SU-DHL-6 (cell line): ENCODE measurements around the gene ABCB8.

Source experiments
- H2AFZ ChIP-seq: fragments of 200-600 bp; sonication (generic); 2 replicates; pipeline ENCODE4 v1.6.1; 2014; ENCODE audit warnings: low read depth, mild to moderate bottlenecking, moderate library complexity, mixed read lengths, antibody characterized with exemption, low read length; ENCODE audit not compliant: severe bottlenecking
- H3F3A ChIP-seq: fragments of 200-600 bp; shearing (Covaris generic); 2 replicates; pipeline ENCODE4 v1.6.0; 2016; ENCODE audit warnings: antibody characterized with exemption, mild to moderate bottlenecking; ENCODE audit not compliant: insufficient read depth
- H3K27ac ChIP-seq: fragments of 200-600 bp; sonication (generic); 2 replicates; pipeline ENCODE4 v1.5.1; 2016; ENCODE audit warnings: low read depth, mild to moderate bottlenecking, low read length, moderate library complexity, mixed read lengths
- H3K27me3 ChIP-seq: fragments of 200-600 bp; sonication (generic), shearing (Covaris generic); 2 replicates; pipeline ENCODE4 v1.6.0; 2014; ENCODE audit warnings: mild to moderate bottlenecking, low read length
- H3K36me3 ChIP-seq: fragments of 200-600 bp; sonication (generic); 2 replicates; pipeline ENCODE4 v1.6.1; 2014; ENCODE audit warnings: mild to moderate bottlenecking, low read length, mixed read lengths
- H3K4me2 ChIP-seq: fragments of 300-600, 200-600 bp; shearing (Covaris generic), sonication (generic); 2 replicates; pipeline ENCODE4 v1.6.0; 2014; ENCODE audit warnings: low read length, low read depth, mild to moderate bottlenecking; ENCODE audit not compliant: poor library complexity, severe bottlenecking
- H3K4me3 ChIP-seq: fragments of 200-600 bp; sonication (generic); 2 replicates; pipeline ENCODE4 v1.5.1; 2014; ENCODE audit warnings: antibody characterized with exemption, low read length, mild to moderate bottlenecking, mixed read lengths; ENCODE audit not compliant: insufficient read depth, poor library complexity, severe bottlenecking
- H3K79me2 ChIP-seq: fragments of 200-600 bp; sonication (generic); 2 replicates; pipeline ENCODE4 v1.6.1; 2014; ENCODE audit warnings: mild to moderate bottlenecking, low read length, moderate library complexity; ENCODE audit not compliant: insufficient read depth
- H3K9ac ChIP-seq: fragments of 200-600 bp; sonication (generic); 2 replicates; pipeline ENCODE4 v1.7.0; 2014; ENCODE audit warnings: mild to moderate bottlenecking, low read length
- H3K9me2 ChIP-seq: fragments of 200-600 bp; sonication (generic); replicated peaks from 2 replicates; pipeline ENCODE4 v1.6.1; 2014; ENCODE audit warnings: low read length; ENCODE audit not compliant: insufficient read depth
- H3K9me3 ChIP-seq: fragments of 200-600 bp; sonication (generic); 2 replicates; pipeline ENCODE4 v1.6.1; 2014; ENCODE audit warnings: low read length, mixed read lengths; ENCODE audit not compliant: insufficient read depth
- H4K20me1 ChIP-seq: fragments of 200-600 bp; sonication (generic); 2 replicates; pipeline ENCODE4 v1.6.1; 2014; ENCODE audit warnings: low read depth, mild to moderate bottlenecking, antibody characterized with exemption, low read length, moderate library complexity, mixed read lengths
- EZH2phosphoT487 ChIP-seq: fragments of 200-600 bp; sonication (generic), shearing (Covaris generic); conservative IDR thresholded peaks from 2 replicates; pipeline ENCODE4 v1.6.1; 2018; ENCODE audit warnings: mild to moderate bottlenecking, antibody characterized with exemption, low read length, moderate library complexity, mixed read lengths
- TF ChIP-seq, protein P1 (sequence below): fragments of 200-600 bp; sonication (generic); IDR thresholded peaks from one replicate; pipeline ENCODE4 v1.5.1; 2017; ENCODE audit warnings: antibody characterized with exemption, mild to moderate bottlenecking, low read length, moderate library complexity; ENCODE audit not compliant: insufficient read depth, poor library complexity, severe bottlenecking

ABCB8 gene

DNA sequence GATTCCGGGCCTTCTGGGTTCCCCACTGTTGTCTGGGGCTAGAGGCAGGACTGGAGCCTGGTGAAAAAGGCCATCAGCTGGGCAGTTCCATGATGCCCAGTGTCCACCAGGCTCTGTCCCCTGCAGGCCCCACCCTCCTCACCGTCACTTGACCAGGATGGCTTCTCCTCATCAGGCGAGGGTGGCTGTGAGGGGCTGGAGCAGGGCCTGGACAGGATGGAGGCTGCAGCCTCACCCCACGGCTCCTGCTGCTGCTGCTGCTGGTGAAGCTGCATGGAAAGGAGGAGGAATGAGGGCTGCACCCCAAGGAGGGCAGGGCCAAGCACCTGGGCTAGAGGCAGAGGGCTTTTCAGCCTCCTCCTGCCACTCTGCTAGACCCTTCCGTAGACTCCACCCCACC is 12.3 kb upstream of the ABCB8 start:
- Histone ChIP-seq H3K27me3 (no peaks in the 10 kb centered on the region), H3K4me3 (no peak overlapping the region), H2AFZ (no peak overlapping the region), H3K9me3 (no peaks in the 10 kb centered on the region), H3K9ac (no peak overlapping the region), H4K20me1 (no peaks in the 10 kb centered on the region), H3K36me3 (no peaks in the 10 kb centered on the region), H3K79me2 (no peaks in the 10 kb centered on the region), H3K27ac (no peak overlapping the region), H3K9me2 (no peaks in the 10 kb centered on the region), H3K4me2 (no peak overlapping the region), H3F3A (no peaks in the 10 kb centered on the region)
- no peak for TF ChIP-seq EZH2phosphoT487
- TF ChIP-seq, protein P1, sequence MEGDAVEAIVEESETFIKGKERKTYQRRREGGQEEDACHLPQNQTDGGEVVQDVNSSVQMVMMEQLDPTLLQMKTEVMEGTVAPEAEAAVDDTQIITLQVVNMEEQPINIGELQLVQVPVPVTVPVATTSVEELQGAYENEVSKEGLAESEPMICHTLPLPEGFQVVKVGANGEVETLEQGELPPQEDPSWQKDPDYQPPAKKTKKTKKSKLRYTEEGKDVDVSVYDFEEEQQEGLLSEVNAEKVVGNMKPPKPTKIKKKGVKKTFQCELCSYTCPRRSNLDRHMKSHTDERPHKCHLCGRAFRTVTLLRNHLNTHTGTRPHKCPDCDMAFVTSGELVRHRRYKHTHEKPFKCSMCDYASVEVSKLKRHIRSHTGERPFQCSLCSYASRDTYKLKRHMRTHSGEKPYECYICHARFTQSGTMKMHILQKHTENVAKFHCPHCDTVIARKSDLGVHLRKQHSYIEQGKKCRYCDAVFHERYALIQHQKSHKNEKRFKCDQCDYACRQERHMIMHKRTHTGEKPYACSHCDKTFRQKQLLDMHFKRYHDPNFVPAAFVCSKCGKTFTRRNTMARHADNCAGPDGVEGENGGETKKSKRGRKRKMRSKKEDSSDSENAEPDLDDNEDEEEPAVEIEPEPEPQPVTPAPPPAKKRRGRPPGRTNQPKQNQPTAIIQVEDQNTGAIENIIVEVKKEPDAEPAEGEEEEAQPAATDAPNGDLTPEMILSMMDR, result no peak

DNA sequence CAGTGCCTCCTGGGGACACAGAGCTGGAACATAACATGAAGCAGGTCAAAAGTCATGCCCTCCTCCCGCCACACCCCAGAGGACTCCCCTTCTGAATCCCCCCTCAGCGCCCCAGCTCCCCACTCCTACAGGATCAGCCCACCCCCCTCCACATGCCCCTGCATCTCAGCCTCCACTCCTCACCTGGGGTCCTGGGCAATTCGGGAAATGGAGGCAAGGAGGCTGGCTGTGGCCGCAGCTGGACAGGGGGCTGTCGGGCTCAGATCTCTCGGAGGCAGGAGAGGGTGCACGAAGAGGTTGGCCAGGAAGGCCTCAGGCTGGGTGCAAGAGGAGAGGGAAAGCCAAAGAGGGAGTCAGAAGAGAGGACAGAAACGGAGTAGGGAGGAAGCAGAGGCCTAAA is 11.7 kb upstream of the ABCB8 start:
- no peaks in the 10 kb centered on the region for H3K27me3 ChIP-seq
- TF ChIP-seq, protein P1, result no peak
- no peak for TF ChIP-seq EZH2phosphoT487
- H3K9ac ChIP-seq, result no peak overlapping the region
- H2AFZ ChIP-seq, result no peak overlapping the region
- no peak overlapping the region for H3K4me3 ChIP-seq
- no peak overlapping the region for H3K27ac ChIP-seq
- H3K9me2 ChIP-seq, result no peaks in the 10 kb centered on the region
- no peaks in the 10 kb centered on the region for H3K79me2 ChIP-seq
- H3F3A ChIP-seq, result no peaks in the 10 kb centered on the region
- no peak overlapping the region for H3K4me2 ChIP-seq
- H3K9me3 ChIP-seq, result no peaks in the 10 kb centered on the region
- H3K36me3 ChIP-seq, result no peaks in the 10 kb centered on the region
- H4K20me1 ChIP-seq, result no peaks in the 10 kb centered on the region

DNA sequence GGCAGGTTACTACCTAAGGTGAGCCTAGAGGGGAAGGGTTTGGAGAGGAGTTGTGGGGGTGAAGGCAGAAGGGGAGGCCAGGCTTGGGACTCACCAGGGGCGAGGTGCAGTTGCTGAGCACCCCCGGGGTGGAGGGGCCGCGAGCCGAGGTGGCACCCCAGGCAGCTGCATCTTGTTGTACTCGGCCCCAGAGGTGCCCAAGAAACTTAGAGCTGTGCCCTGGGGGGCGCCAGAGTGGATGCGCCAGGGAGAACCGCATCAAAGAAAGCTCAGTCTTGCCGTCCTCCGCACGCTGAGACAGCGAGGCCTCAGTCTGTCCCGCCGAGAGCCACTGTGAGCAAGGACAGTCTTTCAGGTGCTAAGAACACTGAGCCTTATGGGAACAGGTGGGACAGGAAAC is 11.3 kb upstream of the ABCB8 start:
- Histone ChIP-seq H3K4me2 (no peak overlapping the region), H4K20me1 (no peaks in the 10 kb centered on the region), H3K36me3 (no peaks in the 10 kb centered on the region), H3K27ac (no peak overlapping the region), H3K4me3 (no peak overlapping the region), H2AFZ (no peak overlapping the region), H3K9ac (no peak overlapping the region), H3K9me3 (no peaks in the 10 kb centered on the region), H3F3A (no peaks in the 10 kb centered on the region), H3K79me2 (no peaks in the 10 kb centered on the region), H3K9me2 (no peaks in the 10 kb centered on the region), H3K27me3 (no peaks in the 10 kb centered on the region)
- TF ChIP-seq, protein P1, result no peak
- no peak for TF ChIP-seq EZH2phosphoT487
